MCF 10A (cell line): ENCODE measurements around the gene QSER1. TPM values are rescaled to one million over a fixed set of nuclear protein-coding genes. Genes with fewer than 3 reads are reported as not detected.

ENCODE experiments used
- BruUV-seq: library from RNA; stranded (reverse); fragments of 400-500 nt; replicated peaks from 2 replicates; lab custom pipeline; 2021; lab: Mats Ljungman, UMichigan
- CTCF ChIA-PET: fragments of 300-600 bp; sonication (Branson Sonifier 250); formaldehyde crosslinking; extraction: SDS; loops from one replicate; lab custom pipeline; 2021; ENCODE audit warnings: antibody characterized with exemption, inconsistent platforms; lab: Yijun Ruan, JAX
- POLR2A ChIA-PET: fragments of 300-600, 350-650 bp; sonication (Branson Sonifier 250); formaldehyde crosslinking; extraction: SDS; loops from one replicate; lab custom pipeline; 2020; ENCODE audit warnings: antibody characterized with exemption, inconsistent platforms; lab: Yijun Ruan, JAX
- DNase-seq: peaks from one replicate; pipeline ENCODE4 v3.0.0-alpha.2; 2018; ENCODE audit not compliant: unreplicated experiment
- H3K27ac Mint-ChIP-seq: one replicate; pipeline ENCODE4 v1.8.0; 2022; ENCODE audit warnings: mild to moderate bottlenecking, low read depth, mixed read lengths; ENCODE audit not compliant: unreplicated experiment
- H3K27me3 Mint-ChIP-seq: one replicate; pipeline ENCODE4 v1.8.0; 2022; ENCODE audit warnings: mixed read lengths; ENCODE audit not compliant: insufficient read depth, unreplicated experiment
- H3K36me3 Mint-ChIP-seq: one replicate; pipeline ENCODE4 v1.8.0; 2022; ENCODE audit warnings: mild to moderate bottlenecking, moderate library complexity, mixed read lengths; ENCODE audit not compliant: insufficient read depth, unreplicated experiment
- H3K4me1 Mint-ChIP-seq: one replicate; pipeline ENCODE4 v1.8.0; 2022; ENCODE audit warnings: mixed read lengths; ENCODE audit not compliant: insufficient read depth, unreplicated experiment
- H3K4me3 Mint-ChIP-seq: one replicate; pipeline ENCODE4 v1.8.0; 2022; ENCODE audit warnings: mild to moderate bottlenecking, moderate library complexity, mixed read lengths; ENCODE audit not compliant: unreplicated experiment
- H3K9me3 Mint-ChIP-seq: one replicate; pipeline ENCODE4 v1.8.0; 2022; ENCODE audit warnings: mixed read lengths; ENCODE audit not compliant: unreplicated experiment
- CTCF ChIP-seq: fragments of 200-600 bp; IDR thresholded peaks from one replicate; pipeline ENCODE4 v1.8.0; 2022; ENCODE audit warnings: antibody characterized with exemption, mild to moderate bottlenecking; ENCODE audit not compliant: unreplicated experiment
- intact Hi-C: fragments of 100-400 bp; cut with micrococcal nuclease; formaldehyde crosslinking; loops from 2 replicates; pipeline ENCODE4 v1.14.1; 2022
- total RNA-seq: library from RNA; stranded (reverse); gene quantifications from 2 replicates; pipeline ENCODE4 v1.2.3, GENCODE V29; 2022

The QSER1 gene
- total RNA-seq, 1 experiment from 2014 or later, result 39.3 TPM

- no peak for TF ChIP-seq CTCF
- POLR2A ChIA-PET, result interaction anchor here (0.8 kb wide), 1 partner anchor 28 kb away, joined by 3 read pairs; no protein-coding TSS in a partner anchor
- no peak overlapping the region for H3K27ac Mint-ChIP-seq
- DNase-seq, result no peak
- no TSS peak for BruUV-seq
- no peaks in the 10 kb centered on the region for H3K4me1 Mint-ChIP-seq
- intact Hi-C loops, result no loop called here
- H3K27me3 Mint-ChIP-seq, result no peaks in the 10 kb centered on the region
- CTCF ChIA-PET, result interaction anchor here (1.1 kb wide), 1 partner anchor 59 kb away, joined by 3 read pairs; no protein-coding TSS in a partner anchor
- H3K36me3 Mint-ChIP-seq, result no peaks in the 10 kb centered on the region
- no peak overlapping the region for H3K4me3 Mint-ChIP-seq
- no peaks in the 10 kb centered on the region for H3K9me3 Mint-ChIP-seq
Observed at GRCh38 chr11:33006010-33006409, 113.4 kb downstream of the QSER1 start.

- intact Hi-C loops, result loop anchor here (10.0 kb wide), 1 partner anchor 51 kb away; no protein-coding TSS in a partner anchor
- Mint-ChIP-seq H3K4me1 (no peaks in the 10 kb centered on the region), H3K4me3 (no peak overlapping the region), H3K27ac (no peak overlapping the region), H3K36me3 (peaks cover 10% of the 10 kb centered on the region), H3K27me3 (no peaks in the 10 kb centered on the region), H3K9me3 (no peaks in the 10 kb centered on the region)
- BruUV-seq, result no TSS peak
- ChIA-PET CTCF (no interaction called here), POLR2A (interaction anchor here (0.6 kb wide), 1 partner anchor 147 kb away, joined by 3 read pairs; the partner anchor contains the start of gene CSTF3)
- no peak for TF ChIP-seq CTCF
- DNase-seq, result no peak
Observed at GRCh38 chr11:33013755-33014154, 121.1 kb downstream of the QSER1 start.

- CTCF ChIA-PET, result interaction anchor here (0.8 to 1.1 kb wide), 2 partner anchors 16 to 22 kb away, joined by 3 to 5 read pairs; no protein-coding TSS in a partner anchor
Observed at GRCh38 chr11:33015621-33016551, 123.3 kb downstream of the QSER1 start, which contains the start of gene DEPDC7. Gene DEPDC7 (plus strand): TSS chr11:33015878. CDS start chr11:33015956, 78 bp downstream.

More at GRCh38 chr11:33015621-33016551, 123.3 kb downstream of the QSER1 start, which contains the start of gene DEPDC7:
- BruUV-seq, result no TSS peak
- DNase-seq, result peak; percentile 72
- intact Hi-C loops, result loop anchor here (10.0 kb wide), 1 partner anchor 49 kb away; no protein-coding TSS in a partner anchor
- Mint-ChIP-seq H3K4me1 (no peaks in the 10 kb centered on the region), H3K9me3 (no peaks in the 10 kb centered on the region), H3K27me3 (no peaks in the 10 kb centered on the region), H3K4me3 (peak within 1 kb of the TSS; percentile 78), H3K27ac (peak within 1 kb of the TSS; percentile 24), H3K36me3 (peaks cover 10% of the 10 kb centered on the region)
- POLR2A ChIA-PET, result interaction anchor here (0.6 to 2.9 kb wide), 13 partner anchors 7 to 145 kb away, joined by 3 to 20 read pairs (median 3); partner anchors contain the start of gene TCP11L1
- TF ChIP-seq CTCF, result no peak
